Astrocyte of the spinal cord (primary cell): Measurements from ENCODE around the gene BRD4.
A peak's percentile ranks its signal among the peaks of the same experiment; 100 is the strongest.

Experiments used
- DNase-seq: peaks from one replicate; pipeline ENCODE4 v3.0.0; 2011; ENCODE audit warnings: low read depth, low spot score
- H3K4me3 ChIP-seq: 2 replicates; pipeline ENCODE4 v1.5.1; 2011; ENCODE audit warnings: low read depth, mild to moderate bottlenecking, low read length, moderate library complexity
- CTCF ChIP-seq: IDR thresholded peaks from 2 replicates; pipeline ENCODE4 v1.5.1; 2012; ENCODE audit warnings: low read depth, mild to moderate bottlenecking, low read length, inconsistent platforms
- in situ Hi-C: cut with HindIII; loops from 2 replicates; pipeline ENCODE4 v1.10.0; 2017; ENCODE audit warnings: low sequenced_read_pairs

The BRD4 gene

GRCh38 chr19:15199661-15200552, 132.4 kb downstream of the BRD4 start:
- peak overlapping the region; percentile 60 for H3K4me3 ChIP-seq

GRCh38 chr19:15198951-15199660, 133.2 kb downstream of the BRD4 start:
- no peak overlapping the region for H3K4me3 ChIP-seq
- TF ChIP-seq CTCF: no peak
- in situ Hi-C loops: no loop called here
- no peak for DNase-seq

More at GRCh38 chr19:15199661-15200552, 132.4 kb downstream of the BRD4 start:
- DNase-seq: no peak
- no peak for TF ChIP-seq CTCF
- in situ Hi-C loops: no loop called here

GRCh38 chr19:15197942-15198341, 134.4 kb downstream of the BRD4 start:
- TF ChIP-seq CTCF: no peak
- no peak for DNase-seq
- H3K4me3 ChIP-seq: no peak overlapping the region
- in situ Hi-C loops: no loop called here

- no peak for TF ChIP-seq CTCF
- no peak for DNase-seq
- H3K4me3 ChIP-seq: no peak overlapping the region
- in situ Hi-C loops: no loop called here
Observed at GRCh38 chr19:15197275-15197941, 134.9 kb downstream of the BRD4 start.

GRCh38 chr19:15196360-15197005, 135.9 kb downstream of the BRD4 start:
- no peak overlapping the region for H3K4me3 ChIP-seq
- no peak for TF ChIP-seq CTCF
- no peak for DNase-seq
- in situ Hi-C loops: no loop called here
